GM23338 (cell line): Measurements from ENCODE around the gene SNX5. TPM values are rescaled to one million over a fixed set of nuclear protein-coding genes. Genes with fewer than 3 reads are reported as not detected.
A peak's percentile ranks its signal among the peaks of the same experiment; 100 is the strongest.

Source experiments
- ATAC-seq: fragments of 200-7000 bp; cut with Tn5 transposase; 3 replicates; pipeline ENCODE4 v1.9.1; 2020
- DNase-seq: peaks from one replicate; pipeline ENCODE4 v3.0.0-alpha.2; 2015; ENCODE audit warnings: low spot score
- H2AFZ ChIP-seq: fragments of 200-600 bp; sonication (generic); 2 replicates; pipeline ENCODE4 v1.8.0; 2016; ENCODE audit warnings: antibody characterized with exemption, mild to moderate bottlenecking, moderate library complexity
- H3F3A ChIP-seq: fragments of 200-600 bp; sonication (generic); replicated peaks from 2 replicates; pipeline ENCODE4 v1.8.0; 2017; ENCODE audit warnings: antibody characterized with exemption, mixed run types, low read depth
- H3K27ac ChIP-seq: fragments of 200-600 bp; sonication (generic); 2 replicates; pipeline ENCODE4 v1.6.1; 2016; ENCODE audit warnings: low read depth
- H3K27me3 ChIP-seq: fragments of 200-600 bp; sonication (generic); 2 replicates; pipeline ENCODE4 v1.8.0; 2016; ENCODE audit warnings: mild to moderate bottlenecking, mixed run types, moderate library complexity; ENCODE audit not compliant: insufficient read depth
- H3K36me3 ChIP-seq: fragments of 200-600 bp; sonication (generic); 2 replicates; pipeline ENCODE4 v1.8.0; 2016; ENCODE audit warnings: mild to moderate bottlenecking; ENCODE audit not compliant: insufficient read depth
- H3K4me1 ChIP-seq: fragments of 200-600 bp; sonication (generic); 2 replicates; pipeline ENCODE4 v1.8.0; 2016; ENCODE audit warnings: mild to moderate bottlenecking, moderate library complexity; ENCODE audit not compliant: insufficient read depth
- H3K4me2 ChIP-seq: fragments of 200-600 bp; sonication (generic); 2 replicates; pipeline ENCODE4 v1.7.1; 2017; ENCODE audit warnings: mixed run types
- H3K4me3 ChIP-seq: fragments of 200-600 bp; sonication (generic); 2 replicates; pipeline ENCODE4 v1.6.1; 2016; ENCODE audit warnings: mixed run types
- H3K79me2 ChIP-seq: fragments of 200-600 bp; sonication (generic); replicated peaks from 2 replicates; pipeline ENCODE4 v1.8.0; 2017; ENCODE audit warnings: mild to moderate bottlenecking; ENCODE audit not compliant: insufficient read depth
- H3K9me2 ChIP-seq: fragments of 200-600 bp; sonication (generic); 2 replicates; pipeline ENCODE4 v1.8.0; 2017; ENCODE audit not compliant: insufficient read depth
- H4K20me1 ChIP-seq: fragments of 200-600 bp; sonication (generic); replicated peaks from 2 replicates; pipeline ENCODE4 v1.8.0; 2017; ENCODE audit warnings: mild to moderate bottlenecking; ENCODE audit not compliant: insufficient read depth
- H3K27ac Mint-ChIP-seq: 2 replicates; pipeline ENCODE4 v1.8.0; 2020; ENCODE audit warnings: inconsistent platforms, mild to moderate bottlenecking, moderate library complexity, mixed read lengths
- H3K27me3 Mint-ChIP-seq: 3 replicates; pipeline ENCODE4 v1.8.0; 2022; ENCODE audit warnings: low read depth, mild to moderate bottlenecking, moderate library complexity, mixed read lengths, inconsistent platforms; ENCODE audit not compliant: insufficient read depth, poor library complexity
- H3K36me3 Mint-ChIP-seq: 3 replicates; pipeline ENCODE4 v1.8.0; 2021; ENCODE audit warnings: low read depth, mild to moderate bottlenecking, inconsistent platforms, moderate library complexity, mixed read lengths
- H3K4me1 Mint-ChIP-seq: 3 replicates; pipeline ENCODE4 v1.8.0; 2020; ENCODE audit warnings: mild to moderate bottlenecking, inconsistent platforms, mixed read lengths
- H3K4me3 Mint-ChIP-seq: 3 replicates; pipeline ENCODE4 v1.8.0; 2021; ENCODE audit warnings: moderate library complexity, mild to moderate bottlenecking, inconsistent platforms, mixed read lengths
- H3K9me3 Mint-ChIP-seq: 3 replicates; pipeline ENCODE4 v1.8.0; 2020; ENCODE audit warnings: moderate library complexity, mild to moderate bottlenecking, inconsistent platforms, mixed read lengths
- CREB1 ChIP-seq: fragments of 250-450 bp; sonication (Bioruptor Pico); IDR thresholded peaks from 2 replicates; pipeline ENCODE4 v1.5.0; 2020; ENCODE audit warnings: low read depth, mild to moderate bottlenecking, moderate library complexity
- EZH2 ChIP-seq: fragments of 200-600 bp; sonication (generic); IDR thresholded peaks from one replicate; pipeline ENCODE4 v1.8.0; 2017; ENCODE audit warnings: antibody characterized with exemption, mild to moderate bottlenecking, low read depth; ENCODE audit not compliant: unreplicated experiment
- EZH2phosphoT487 ChIP-seq: fragments of 200-600 bp; sonication (generic); IDR thresholded peaks from one replicate; pipeline ENCODE4 v1.8.1; 2018; ENCODE audit warnings: antibody characterized with exemption; ENCODE audit not compliant: unreplicated experiment
- JUNB ChIP-seq: IDR thresholded peaks from one replicate; pipeline ENCODE4 v1.6.1; 2016; ENCODE audit warnings: antibody characterized with exemption; ENCODE audit not compliant: unreplicated experiment
- NANOG ChIP-seq: IDR thresholded peaks from 2 replicates; pipeline ENCODE4 v1.6.1; 2016; ENCODE audit warnings: antibody characterized with exemption, borderline replicate concordance
- POLR2AphosphoS5 ChIP-seq: IDR thresholded peaks from 2 replicates; pipeline ENCODE4 v1.6.1; 2016; ENCODE audit warnings: antibody characterized with exemption, low read depth
- STAT1 ChIP-seq: IDR thresholded peaks from one replicate; pipeline ENCODE4 v1.6.1; 2016; ENCODE audit warnings: antibody characterized with exemption; ENCODE audit not compliant: unreplicated experiment
- ZNF114 ChIP-seq: fragments of 250-450 bp; sonication (Bioruptor Pico); IDR thresholded peaks from 2 replicates; pipeline ENCODE4 v1.5.0; 2020; ENCODE audit warnings: mild to moderate bottlenecking, moderate library complexity
- polyA plus RNA-seq: library from polyadenylated mRNA; unstranded; fragments of >200 nt; fragmentation: Nextera tagmentation; extraction: Ambion mirVana; gene quantifications from 2 replicates; pipeline ENCODE4 v1.2.1, GENCODE V29; 2016
- total RNA-seq: library from RNA; depleted of rRNA; stranded (reverse); fragments of >200 nt; shearing (Covaris generic); gene quantifications from 2 replicates; pipeline ENCODE4 v1.2.3, GENCODE V29; 2014
- TF ChIP-seq, protein P1 (sequence below), 2 experiments: fragments of 200-600 bp in 1 of 2; sonication (generic) in 1 of 2; conservative IDR thresholded peaks; 2 replicates each; pipeline versions ENCODE4 v1.5.1 to v1.6.1; 2016 to 2017; ENCODE audit warnings: antibody characterized with exemption in 2 of 2, low read depth in 2 of 2, mild to moderate bottlenecking in 2 of 2, moderate library complexity in 1 of 2
- TF ChIP-seq, protein P2 (sequence below): IDR thresholded peaks from 2 replicates; pipeline ENCODE4 v1.6.1; 2016; ENCODE audit warnings: antibody characterized with exemption
- TF ChIP-seq, protein P3 (sequence below): fragments of 250-450 bp; sonication (Bioruptor Pico); IDR thresholded peaks from 2 replicates; pipeline ENCODE4 v1.5.0; 2020; ENCODE audit warnings: mild to moderate bottlenecking, moderate library complexity

Gene SNX5
- total and polyA plus RNA-seq, 2 experiments from 2014 or later: 167 to 287 TPM

DNA sequence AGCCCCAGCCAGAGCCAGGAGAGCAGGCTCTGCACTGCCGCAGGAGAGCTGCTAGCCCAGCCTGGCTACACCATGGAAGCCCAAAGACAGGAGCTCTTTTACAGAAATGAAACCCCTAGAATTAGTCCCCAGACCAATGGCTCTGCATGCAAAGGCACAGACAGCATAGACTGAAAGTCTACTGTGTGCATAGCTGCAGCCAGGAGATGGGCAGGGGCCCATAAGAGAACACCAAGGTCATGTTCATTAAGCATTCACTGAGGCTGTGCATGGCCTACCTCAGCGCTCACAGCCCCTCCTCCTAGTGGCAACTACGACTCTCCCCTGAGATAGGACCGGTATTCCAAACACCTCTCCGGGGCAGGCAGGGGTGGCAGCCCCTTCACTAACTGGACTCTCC lies 34.9 kb downstream of the SNX5 start:
- Histone ChIP-seq H3K4me1 (peaks cover 38% of the 10 kb centered on the region), H3K4me3 (no peak overlapping the region), H3F3A (no peaks in the 10 kb centered on the region; the same call in 1 of the 2 replicates), H4K20me1 (no peaks in the 10 kb centered on the region; the same call in 1 of the 2 replicates), H3K27me3 (no peaks in the 10 kb centered on the region), H3K4me2 (peak overlapping the region; percentile 38; the same call in 1 of the 2 replicates), H2AFZ (no peak overlapping the region), H3K9me2 (peaks cover 5% of the 10 kb centered on the region; the same call in 1 of the 2 replicates), H3K27ac (no peak overlapping the region), H3K79me2 (no peaks in the 10 kb centered on the region), H3K36me3 (no peaks in the 10 kb centered on the region)
- Mint-ChIP-seq H3K9me3 (peaks cover 4% of the 10 kb centered on the region), H3K4me3 (0 out of 3 replicates have a peak overlapping the region, but pooled peaks have one; percentile 20), H3K27ac (no peak overlapping the region), H3K27me3 (peaks cover 16% of the 10 kb centered on the region), H3K4me1 (peaks cover 50% of the 10 kb centered on the region), H3K36me3 (peaks cover 4% of the 10 kb centered on the region; the same call in 1 of the 3 replicates)
- peak; percentile 23 for ATAC-seq
- no peak for TF ChIP-seq EZH2phosphoT487
- DNase-seq: no peak

DNA sequence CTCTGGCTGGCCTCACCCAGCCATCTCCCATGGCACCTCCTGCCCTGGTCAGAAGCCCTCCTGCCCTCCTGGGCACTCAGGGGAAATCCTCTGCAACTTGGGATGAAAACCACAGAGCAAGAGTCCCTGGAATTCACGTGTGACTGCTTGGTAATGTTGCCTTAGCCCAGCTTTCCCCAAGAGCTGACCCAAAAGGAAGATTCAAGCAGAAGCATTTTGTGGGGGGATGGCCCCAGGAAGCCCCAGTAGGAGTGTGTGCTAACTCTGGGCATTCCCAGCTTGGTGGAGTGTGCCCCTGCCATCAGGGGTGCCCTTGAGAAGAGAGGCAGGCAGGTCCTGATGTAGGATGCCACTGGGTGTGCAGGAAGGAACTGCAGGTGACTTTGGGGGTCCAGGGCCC lies 35.5 kb downstream of the SNX5 start:
- DNase-seq: no peak

More for the DNA sequence above, 35.5 kb downstream of the SNX5 start:
- no peak overlapping the region for H3K4me3 ChIP-seq
- H3K79me2 ChIP-seq: no peaks in the 10 kb centered on the region
- Mint-ChIP-seq H3K9me3 (peaks cover 4% of the 10 kb centered on the region), H3K4me1 (peaks cover 49% of the 10 kb centered on the region), H3K27ac (no peak overlapping the region), H3K36me3 (peaks cover 4% of the 10 kb centered on the region; the same call in 1 of the 3 replicates), H3K27me3 (peaks cover 16% of the 10 kb centered on the region), H3K4me3 (no peak overlapping the region)
- H3K27ac ChIP-seq: no peak overlapping the region
- ATAC-seq: no peak
- no peak for TF ChIP-seq POLR2AphosphoS5
- TF ChIP-seq, protein P1, sequence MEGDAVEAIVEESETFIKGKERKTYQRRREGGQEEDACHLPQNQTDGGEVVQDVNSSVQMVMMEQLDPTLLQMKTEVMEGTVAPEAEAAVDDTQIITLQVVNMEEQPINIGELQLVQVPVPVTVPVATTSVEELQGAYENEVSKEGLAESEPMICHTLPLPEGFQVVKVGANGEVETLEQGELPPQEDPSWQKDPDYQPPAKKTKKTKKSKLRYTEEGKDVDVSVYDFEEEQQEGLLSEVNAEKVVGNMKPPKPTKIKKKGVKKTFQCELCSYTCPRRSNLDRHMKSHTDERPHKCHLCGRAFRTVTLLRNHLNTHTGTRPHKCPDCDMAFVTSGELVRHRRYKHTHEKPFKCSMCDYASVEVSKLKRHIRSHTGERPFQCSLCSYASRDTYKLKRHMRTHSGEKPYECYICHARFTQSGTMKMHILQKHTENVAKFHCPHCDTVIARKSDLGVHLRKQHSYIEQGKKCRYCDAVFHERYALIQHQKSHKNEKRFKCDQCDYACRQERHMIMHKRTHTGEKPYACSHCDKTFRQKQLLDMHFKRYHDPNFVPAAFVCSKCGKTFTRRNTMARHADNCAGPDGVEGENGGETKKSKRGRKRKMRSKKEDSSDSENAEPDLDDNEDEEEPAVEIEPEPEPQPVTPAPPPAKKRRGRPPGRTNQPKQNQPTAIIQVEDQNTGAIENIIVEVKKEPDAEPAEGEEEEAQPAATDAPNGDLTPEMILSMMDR (conservative IDR thresholded peaks at IDR 0.05; ENCODE audit: low read depth in 2 of 2): no peak
- TF ChIP-seq CREB1 (CRISPR knock-in tag): no peak
- no peak for TF ChIP-seq ZNF114 (CRISPR knock-in tag)
- TF ChIP-seq, protein P2, sequence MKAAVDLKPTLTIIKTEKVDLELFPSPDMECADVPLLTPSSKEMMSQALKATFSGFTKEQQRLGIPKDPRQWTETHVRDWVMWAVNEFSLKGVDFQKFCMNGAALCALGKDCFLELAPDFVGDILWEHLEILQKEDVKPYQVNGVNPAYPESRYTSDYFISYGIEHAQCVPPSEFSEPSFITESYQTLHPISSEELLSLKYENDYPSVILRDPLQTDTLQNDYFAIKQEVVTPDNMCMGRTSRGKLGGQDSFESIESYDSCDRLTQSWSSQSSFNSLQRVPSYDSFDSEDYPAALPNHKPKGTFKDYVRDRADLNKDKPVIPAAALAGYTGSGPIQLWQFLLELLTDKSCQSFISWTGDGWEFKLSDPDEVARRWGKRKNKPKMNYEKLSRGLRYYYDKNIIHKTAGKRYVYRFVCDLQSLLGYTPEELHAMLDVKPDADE: no peak
- TF ChIP-seq JUNB: no peak
- TF ChIP-seq EZH2phosphoT487: no peak
- TF ChIP-seq, protein P3, sequence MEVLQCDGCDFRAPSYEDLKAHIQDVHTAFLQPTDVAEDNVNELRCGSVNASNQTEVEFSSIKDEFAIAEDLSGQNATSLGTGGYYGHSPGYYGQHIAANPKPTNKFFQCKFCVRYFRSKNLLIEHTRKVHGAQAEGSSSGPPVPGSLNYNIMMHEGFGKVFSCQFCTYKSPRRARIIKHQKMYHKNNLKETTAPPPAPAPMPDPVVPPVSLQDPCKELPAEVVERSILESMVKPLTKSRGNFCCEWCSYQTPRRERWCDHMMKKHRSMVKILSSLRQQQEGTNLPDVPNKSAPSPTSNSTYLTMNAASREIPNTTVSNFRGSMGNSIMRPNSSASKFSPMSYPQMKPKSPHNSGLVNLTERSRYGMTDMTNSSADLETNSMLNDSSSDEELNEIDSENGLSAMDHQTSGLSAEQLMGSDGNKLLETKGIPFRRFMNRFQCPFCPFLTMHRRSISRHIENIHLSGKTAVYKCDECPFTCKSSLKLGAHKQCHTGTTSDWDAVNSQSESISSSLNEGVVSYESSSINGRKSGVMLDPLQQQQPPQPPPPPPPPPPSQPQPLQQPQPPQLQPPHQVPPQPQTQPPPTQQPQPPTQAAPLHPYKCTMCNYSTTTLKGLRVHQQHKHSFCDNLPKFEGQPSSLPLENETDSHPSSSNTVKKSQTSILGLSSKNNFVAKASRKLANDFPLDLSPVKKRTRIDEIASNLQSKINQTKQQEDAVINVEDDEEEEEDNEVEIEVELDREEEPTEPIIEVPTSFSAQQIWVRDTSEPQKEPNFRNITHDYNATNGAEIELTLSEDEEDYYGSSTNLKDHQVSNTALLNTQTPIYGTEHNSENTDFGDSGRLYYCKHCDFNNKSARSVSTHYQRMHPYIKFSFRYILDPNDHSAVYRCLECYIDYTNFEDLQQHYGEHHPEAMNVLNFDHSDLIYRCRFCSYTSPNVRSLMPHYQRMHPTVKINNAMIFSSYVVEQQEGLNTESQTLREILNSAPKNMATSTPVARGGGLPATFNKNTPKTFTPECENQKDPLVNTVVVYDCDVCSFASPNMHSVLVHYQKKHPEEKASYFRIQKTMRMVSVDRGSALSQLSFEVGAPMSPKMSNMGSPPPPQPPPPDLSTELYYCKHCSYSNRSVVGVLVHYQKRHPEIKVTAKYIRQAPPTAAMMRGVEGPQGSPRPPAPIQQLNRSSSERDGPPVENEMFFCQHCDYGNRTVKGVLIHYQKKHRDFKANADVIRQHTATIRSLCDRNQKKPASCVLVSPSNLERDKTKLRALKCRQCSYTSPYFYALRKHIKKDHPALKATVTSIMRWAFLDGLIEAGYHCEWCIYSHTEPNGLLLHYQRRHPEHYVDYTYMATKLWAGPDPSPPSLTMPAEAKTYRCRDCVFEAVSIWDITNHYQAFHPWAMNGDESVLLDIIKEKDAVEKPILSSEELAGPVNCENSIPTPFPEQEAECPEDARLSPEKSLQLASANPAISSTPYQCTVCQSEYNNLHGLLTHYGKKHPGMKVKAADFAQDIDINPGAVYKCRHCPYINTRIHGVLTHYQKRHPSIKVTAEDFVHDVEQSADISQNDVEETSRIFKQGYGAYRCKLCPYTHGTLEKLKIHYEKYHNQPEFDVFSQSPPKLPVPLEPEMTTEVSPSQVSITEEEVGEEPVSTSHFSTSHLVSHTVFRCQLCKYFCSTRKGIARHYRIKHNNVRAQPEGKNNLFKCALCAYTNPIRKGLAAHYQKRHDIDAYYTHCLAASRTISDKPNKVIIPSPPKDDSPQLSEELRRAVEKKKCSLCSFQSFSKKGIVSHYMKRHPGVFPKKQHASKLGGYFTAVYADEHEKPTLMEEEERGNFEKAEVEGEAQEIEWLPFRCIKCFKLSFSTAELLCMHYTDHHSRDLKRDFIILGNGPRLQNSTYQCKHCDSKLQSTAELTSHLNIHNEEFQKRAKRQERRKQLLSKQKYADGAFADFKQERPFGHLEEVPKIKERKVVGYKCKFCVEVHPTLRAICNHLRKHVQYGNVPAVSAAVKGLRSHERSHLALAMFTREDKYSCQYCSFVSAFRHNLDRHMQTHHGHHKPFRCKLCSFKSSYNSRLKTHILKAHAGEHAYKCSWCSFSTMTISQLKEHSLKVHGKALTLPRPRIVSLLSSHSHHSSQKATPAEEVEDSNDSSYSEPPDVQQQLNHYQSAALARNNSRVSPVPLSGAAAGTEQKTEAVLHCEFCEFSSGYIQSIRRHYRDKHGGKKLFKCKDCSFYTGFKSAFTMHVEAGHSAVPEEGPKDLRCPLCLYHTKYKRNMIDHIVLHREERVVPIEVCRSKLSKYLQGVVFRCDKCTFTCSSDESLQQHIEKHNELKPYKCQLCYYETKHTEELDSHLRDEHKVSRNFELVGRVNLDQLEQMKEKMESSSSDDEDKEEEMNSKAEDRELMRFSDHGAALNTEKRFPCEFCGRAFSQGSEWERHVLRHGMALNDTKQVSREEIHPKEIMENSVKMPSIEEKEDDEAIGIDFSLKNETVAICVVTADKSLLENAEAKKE (CRISPR knock-in tag): no peak
- TF ChIP-seq EZH2: no peak
- no peak for TF ChIP-seq STAT1
- no peak for TF ChIP-seq NANOG
- no peak overlapping the region for H2AFZ ChIP-seq
- H3K36me3 ChIP-seq: no peaks in the 10 kb centered on the region
- H4K20me1 ChIP-seq: no peaks in the 10 kb centered on the region; the same call in 1 of the 2 replicates
- peaks cover 33% of the 10 kb centered on the region for H3K4me1 ChIP-seq
- peaks cover 5% of the 10 kb centered on the region; the same call in 1 of the 2 replicates for H3K9me2 ChIP-seq
- H3F3A ChIP-seq: no peaks in the 10 kb centered on the region; the same call in 1 of the 2 replicates
- H3K4me2 ChIP-seq: no peak overlapping the region
- H3K27me3 ChIP-seq: no peaks in the 10 kb centered on the region
